Endothelial cell of umbilical vein (primary cell): Measurements from ENCODE around the gene ANXA6. TPM values are rescaled to one million over a fixed set of nuclear protein-coding genes. Genes with fewer than 3 reads are reported as not detected.

Experiments used
- BruUV-seq: library from RNA; stranded (reverse); fragments of 400-500 nt; replicated peaks from 2 replicates; lab custom pipeline; 2021; lab: Mats Ljungman, UMichigan
- CTCF ChIA-PET: fragments of 300-600, 350-600 bp; sonication (Branson Sonifier 250); formaldehyde crosslinking; loops from one replicate; lab custom pipeline; 2021; ENCODE audit warnings: antibody characterized with exemption, inconsistent platforms; lab: Charles Lee
- POLR2A ChIA-PET: fragments of 300-600, 350-600 bp; sonication (Branson Sonifier 250); formaldehyde crosslinking; loops from one replicate; lab custom pipeline; 2021; ENCODE audit warnings: antibody characterized with exemption, inconsistent platforms; lab: Charles Lee
- DNase-seq: peaks from one replicate; pipeline ENCODE4 v3.0.0-alpha.2; 2011; ENCODE audit warnings: low read depth, low spot score
- FAIRE-seq: peaks from 2 replicates; lab custom pipeline; 2011; peaks lifted over from hg19 to GRCh38; lab: Jason Lieb, UNC
- H2AFZ ChIP-seq: 2 replicates; pipeline ENCODE4 v1.6.0; 2012; ENCODE audit warnings: low read depth, low read length, control low read depth, inconsistent platforms
- H3K27ac ChIP-seq: 2 replicates; pipeline ENCODE4 v1.5.1; 2011; ENCODE audit warnings: low read depth, mild to moderate bottlenecking, control low read depth, low read length, moderate library complexity; ENCODE audit not compliant: insufficient read depth
- H3K27me3 ChIP-seq, 2 experiments: 2 replicates each; pipeline versions ENCODE4 v1.6.0 to v1.6.1; 2011; ENCODE audit warnings: low read length in 2 of 2, mixed read lengths in 1 of 2; ENCODE audit not compliant: control insufficient read depth in 2 of 2, insufficient read depth in 2 of 2
- H3K36me3 ChIP-seq, 2 experiments: 2 replicates in 1 of 2; 3 replicates in 1 of 2; pipeline ENCODE4 v1.5.1; 2011; ENCODE audit warnings: low read length in 2 of 2, mild to moderate bottlenecking in 1 of 2, moderate library complexity in 1 of 2; ENCODE audit not compliant: control insufficient read depth in 2 of 2, insufficient read depth in 2 of 2; ENCODE audit errors: extremely low read depth in 1 of 2
- H3K4me1 ChIP-seq: 3 replicates; pipeline ENCODE4 v1.5.1; 2011; ENCODE audit warnings: mild to moderate bottlenecking, low read length; ENCODE audit not compliant: control insufficient read depth, insufficient read depth; ENCODE audit errors: extremely low read depth
- H3K4me2 ChIP-seq: 2 replicates; pipeline ENCODE4 v1.6.1; 2011; ENCODE audit warnings: low read length, control low read depth, mixed read lengths; ENCODE audit not compliant: insufficient read depth
- H3K4me3 ChIP-seq, 3 experiments: fragments of 200-600 bp in 1 of 3; sonication (generic), shearing (Covaris generic) in 1 of 3; replicated peaks in 1 of 3; 2 replicates each; pipeline ENCODE4 v1.5.1; 2011 to 2016; ENCODE audit warnings: control low read depth in 3 of 3, low read length in 3 of 3, mild to moderate bottlenecking in 2 of 3, inconsistent platforms in 1 of 3, low read depth in 1 of 3, moderate library complexity in 1 of 3; ENCODE audit not compliant: insufficient read depth in 1 of 3
- H3K79me2 ChIP-seq: 2 replicates; pipeline ENCODE4 v1.6.0; 2012; ENCODE audit warnings: low read length, inconsistent platforms; ENCODE audit not compliant: control insufficient read depth, insufficient read depth
- H3K9ac ChIP-seq: replicated peaks from 2 replicates; pipeline ENCODE3; 2011; ENCODE audit warnings: low read length, control low read depth; ENCODE audit not compliant: insufficient read depth; ENCODE audit errors: extremely low read depth
- H3K9me1 ChIP-seq: replicated peaks from 3 replicates; pipeline ENCODE4 v1.6.0; 2011; ENCODE audit warnings: mild to moderate bottlenecking, low read length; ENCODE audit not compliant: control insufficient read depth, insufficient read depth; ENCODE audit errors: extremely low read depth
- H3K9me3 ChIP-seq: replicated peaks from 2 replicates; pipeline ENCODE4 v1.5.1; 2012; ENCODE audit warnings: low read length, inconsistent platforms; ENCODE audit not compliant: control insufficient read depth, insufficient read depth
- H4K20me1 ChIP-seq: replicated peaks from 2 replicates; pipeline ENCODE3; 2011; ENCODE audit warnings: mild to moderate bottlenecking, low read length; ENCODE audit not compliant: control insufficient read depth, insufficient read depth; ENCODE audit errors: extremely low read depth
- EZH2 ChIP-seq: IDR thresholded peaks from 2 replicates; pipeline ENCODE4 v1.6.1; 2012; ENCODE audit warnings: borderline replicate concordance, low read depth, mild to moderate bottlenecking, moderate library complexity, low read length, inconsistent platforms; ENCODE audit not compliant: severe bottlenecking
- FOS ChIP-seq: IDR thresholded peaks from 2 replicates; pipeline ENCODE4 v1.6.1; 2011; ENCODE audit warnings: mild to moderate bottlenecking, low read length, moderate library complexity, borderline replicate concordance; ENCODE audit not compliant: insufficient read depth
- GATA2 ChIP-seq: IDR thresholded peaks from 2 replicates; pipeline ENCODE4 v1.7.0; 2011; ENCODE audit warnings: low read depth, mild to moderate bottlenecking, moderate library complexity, mixed read lengths, low read length; ENCODE audit not compliant: insufficient read length, insufficient read depth
- JUN ChIP-seq: IDR thresholded peaks from 2 replicates; pipeline ENCODE4 v1.6.1; 2011; ENCODE audit warnings: borderline replicate concordance, low read depth; ENCODE audit not compliant: insufficient read length, insufficient read depth
- MYC ChIP-seq: IDR thresholded peaks from one replicate; pipeline ENCODE4 v1.6.1; 2011; ENCODE audit warnings: mild to moderate bottlenecking, low read depth, low read length
- POLR2A ChIP-seq: IDR thresholded peaks from 2 replicates; pipeline ENCODE4 v1.6.1; 2012; ENCODE audit warnings: low read depth, mild to moderate bottlenecking, control low read depth, low read length
- POLR2AphosphoS5 ChIP-seq: IDR thresholded peaks from 2 replicates; pipeline ENCODE4 v1.6.1; 2012; ENCODE audit warnings: low read depth, mild to moderate bottlenecking, control low read depth, low read length, moderate library complexity; ENCODE audit not compliant: insufficient read depth
- dilution Hi-C: fragments of 300-500 bp; cut with MboI; formaldehyde crosslinking; loops from one replicate; pipeline ENCODE4 v1.15.0; 2019; ENCODE audit warnings: low sequenced_read_pairs; ENCODE audit not compliant: extremely low pct_ligation_motif_present
- intact Hi-C: fragments of 100-400 bp; cut with micrococcal nuclease; formaldehyde crosslinking; loops from one replicate; pipeline ENCODE4 v1.10.0; 2022
- polyA plus RNA-seq, 4 experiments: library from polyadenylated mRNA; depleted of rRNA in 3 of 4; stranded (reverse) in 3 of 4; unstranded in 1 of 4; fragments of >200 nt; gene quantifications; 2 replicates each; pipeline versions ENCODE4 v1.2.1 to v1.2.3, GENCODE V29; 2011 to 2012; ENCODE audit warnings: missing spikeins in 1 of 4
- total RNA-seq: library from RNA; stranded (reverse); gene quantifications from 2 replicates; pipeline ENCODE4 v1.2.3, GENCODE V29; 2021
- TF ChIP-seq, protein P1 (sequence below): IDR thresholded peaks from 2 replicates; pipeline ENCODE4 v1.6.1; 2011; ENCODE audit not compliant: insufficient read depth, insufficient read length
- TF ChIP-seq, protein P2 (sequence below), 2 donors: IDR thresholded peaks; 1 replicate in 1 of 2; 2 replicates in 1 of 2; pipeline ENCODE4 v1.5.1; 2011; ENCODE audit warnings: low read length in 2 of 2, mild to moderate bottlenecking in 2 of 2, moderate library complexity in 2 of 2, control low read depth in 1 of 2, inconsistent platforms in 1 of 2, low read depth in 1 of 2; ENCODE audit not compliant: insufficient read depth in 1 of 2; ENCODE audit errors: extremely low read depth in 1 of 2

Gene ANXA6
- total and polyA plus RNA-seq, 2 donors (not counting 3 experiments of a cell fraction or from before 2014, with no cell fraction given): 195 to 266 TPM

DNA sequence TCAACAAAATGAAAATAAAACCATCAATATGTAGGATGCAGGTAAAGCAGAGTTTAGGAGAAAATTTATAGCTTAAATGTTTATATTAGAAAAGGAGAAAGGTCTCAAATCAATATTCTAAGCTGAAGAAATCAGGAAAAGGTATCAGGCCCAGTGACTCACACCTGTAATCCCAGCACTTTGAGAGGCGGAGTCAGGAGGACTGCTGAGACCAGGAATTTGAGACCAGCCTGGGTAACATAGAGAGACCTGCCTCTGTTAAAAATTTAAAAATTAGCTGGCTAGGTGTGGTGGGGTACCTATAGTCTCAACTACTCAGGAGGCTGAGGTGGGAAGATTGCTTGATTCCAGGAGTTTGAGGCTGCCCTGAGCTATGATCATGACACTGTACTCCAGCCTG is 34.1 kb upstream of the ANXA6 start:
- no TSS peak for BruUV-seq
- dilution Hi-C loops: no loop called here

More for the DNA sequence above, 34.1 kb upstream of the ANXA6 start:
- DNase-seq (no peak), FAIRE-seq (no peak)
- H2AFZ ChIP-seq: no peak overlapping the region
- H3K4me2 ChIP-seq: no peak overlapping the region
- TF ChIP-seq FOS: no peak
- TF ChIP-seq, protein P1, sequence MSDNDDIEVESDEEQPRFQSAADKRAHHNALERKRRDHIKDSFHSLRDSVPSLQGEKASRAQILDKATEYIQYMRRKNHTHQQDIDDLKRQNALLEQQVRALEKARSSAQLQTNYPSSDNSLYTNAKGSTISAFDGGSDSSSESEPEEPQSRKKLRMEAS: no peak
- no peak for TF ChIP-seq POLR2A
- TF ChIP-seq POLR2AphosphoS5: no peak
- no peak for TF ChIP-seq EZH2
- TF ChIP-seq JUN: no peak
- no peak for TF ChIP-seq GATA2
- TF ChIP-seq, protein P2, sequence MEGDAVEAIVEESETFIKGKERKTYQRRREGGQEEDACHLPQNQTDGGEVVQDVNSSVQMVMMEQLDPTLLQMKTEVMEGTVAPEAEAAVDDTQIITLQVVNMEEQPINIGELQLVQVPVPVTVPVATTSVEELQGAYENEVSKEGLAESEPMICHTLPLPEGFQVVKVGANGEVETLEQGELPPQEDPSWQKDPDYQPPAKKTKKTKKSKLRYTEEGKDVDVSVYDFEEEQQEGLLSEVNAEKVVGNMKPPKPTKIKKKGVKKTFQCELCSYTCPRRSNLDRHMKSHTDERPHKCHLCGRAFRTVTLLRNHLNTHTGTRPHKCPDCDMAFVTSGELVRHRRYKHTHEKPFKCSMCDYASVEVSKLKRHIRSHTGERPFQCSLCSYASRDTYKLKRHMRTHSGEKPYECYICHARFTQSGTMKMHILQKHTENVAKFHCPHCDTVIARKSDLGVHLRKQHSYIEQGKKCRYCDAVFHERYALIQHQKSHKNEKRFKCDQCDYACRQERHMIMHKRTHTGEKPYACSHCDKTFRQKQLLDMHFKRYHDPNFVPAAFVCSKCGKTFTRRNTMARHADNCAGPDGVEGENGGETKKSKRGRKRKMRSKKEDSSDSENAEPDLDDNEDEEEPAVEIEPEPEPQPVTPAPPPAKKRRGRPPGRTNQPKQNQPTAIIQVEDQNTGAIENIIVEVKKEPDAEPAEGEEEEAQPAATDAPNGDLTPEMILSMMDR (IDR thresholded peaks at IDR 0.05; ENCODE audit: extremely low read depth in 1 of 2, insufficient read depth in 1 of 2, low read depth in 1 of 2, low read length in 2 of 2): no peak
- TF ChIP-seq MYC: no peak
- H3K9ac ChIP-seq: no peak overlapping the region
- intact Hi-C loops: loop anchor here (5.0 kb wide), 1 partner anchor 1054 kb away; no protein-coding TSS in a partner anchor
- H4K20me1 ChIP-seq: no peaks in the 10 kb centered on the region
- POLR2A ChIA-PET: no interaction called here
- H3K79me2 ChIP-seq: no peaks in the 10 kb centered on the region
- CTCF ChIA-PET: interaction anchor here (0.6 to 1.1 kb wide), 3 partner anchors 8 to 65 kb away, joined by 3 to 6 read pairs (median 3); no protein-coding TSS in a partner anchor
- no peaks in the 10 kb centered on the region for H3K36me3 ChIP-seq
- no peak overlapping the region for H3K27ac ChIP-seq
- no peaks in the 10 kb centered on the region for H3K9me3 ChIP-seq
- H3K9me1 ChIP-seq: no peaks in the 10 kb centered on the region
- H3K27me3 ChIP-seq: no peaks in the 10 kb centered on the region
- no peak overlapping the region for H3K4me3 ChIP-seq
- no peaks in the 10 kb centered on the region for H3K4me1 ChIP-seq
